Measurements from ENCODE around the gene NR4A3. TPM values are rescaled to one million over a fixed set of nuclear protein-coding genes. Genes with fewer than 3 reads are reported as not detected.

NR4A3 gene
- polyA plus RNA-seq, 4 donors: 0.35 to 1.3 (median 0.45) TPM

DNA sequence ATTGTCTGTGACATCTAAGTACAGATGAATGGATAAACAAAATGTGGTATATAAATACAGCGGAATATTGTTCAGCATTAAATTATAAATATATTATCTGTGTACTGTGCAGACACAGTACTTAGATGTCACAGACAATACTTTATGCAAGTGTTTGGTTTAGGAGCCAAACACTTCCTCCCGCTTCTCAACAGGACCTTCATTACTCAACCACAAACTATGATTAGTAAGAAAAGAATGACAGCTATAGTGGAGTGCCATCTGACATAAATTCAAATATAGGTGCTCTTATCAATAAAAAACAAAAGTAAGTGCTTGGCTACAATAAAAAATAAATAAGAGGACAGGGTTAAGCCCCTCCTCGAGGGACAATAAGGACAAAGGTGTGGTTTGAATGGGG, 45.9 kb downstream of the NR4A3 start:
- no peak for DNase-seq (ENCODE audit: low read depth in 4 of 4, low spot score in 3 of 4)

DNA sequence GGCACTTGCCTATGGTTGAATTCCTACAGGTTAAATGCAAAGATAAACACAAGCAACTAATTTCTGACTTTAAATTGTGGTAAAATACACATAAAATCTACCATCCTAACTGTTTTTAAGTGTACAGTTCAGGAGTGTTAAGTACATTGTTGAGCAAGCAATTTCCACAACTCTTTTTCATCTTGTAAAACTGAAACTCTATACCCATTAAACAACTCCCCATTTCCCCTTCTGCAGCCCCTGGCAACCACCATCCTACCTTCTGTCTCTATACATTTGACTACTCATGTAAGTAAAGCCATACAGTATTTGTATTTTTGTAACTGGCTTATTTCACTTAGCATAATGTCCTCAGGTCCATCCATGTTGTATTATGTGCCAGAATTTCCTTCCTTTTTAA, 46.3 kb downstream of the NR4A3 start:
- DNase-seq (ENCODE audit: low read depth in 4 of 4, low spot score in 3 of 4): no peak

DNA sequence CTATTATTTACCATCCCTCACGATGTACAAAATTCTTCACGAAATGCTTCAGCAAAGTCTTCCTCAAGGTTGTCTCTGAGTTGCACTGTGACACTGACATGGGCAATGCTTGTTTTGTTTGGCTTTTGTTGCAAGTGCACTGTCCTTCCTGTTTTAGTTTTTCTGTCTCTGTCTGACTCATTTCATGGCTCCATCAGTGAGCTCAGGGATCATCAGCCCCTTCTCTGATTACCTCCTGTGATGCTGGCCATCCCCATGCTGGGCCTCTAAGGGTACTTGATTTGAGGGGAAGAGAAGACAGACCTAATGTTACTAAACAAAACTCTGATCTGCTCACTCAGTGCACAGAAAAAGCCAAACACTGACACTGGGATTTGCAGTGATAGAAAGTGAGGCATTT, 47.2 kb downstream of the NR4A3 start:
- DNase-seq (ENCODE audit: low read depth in 4 of 4, low spot score in 3 of 4): no peak

DNA sequence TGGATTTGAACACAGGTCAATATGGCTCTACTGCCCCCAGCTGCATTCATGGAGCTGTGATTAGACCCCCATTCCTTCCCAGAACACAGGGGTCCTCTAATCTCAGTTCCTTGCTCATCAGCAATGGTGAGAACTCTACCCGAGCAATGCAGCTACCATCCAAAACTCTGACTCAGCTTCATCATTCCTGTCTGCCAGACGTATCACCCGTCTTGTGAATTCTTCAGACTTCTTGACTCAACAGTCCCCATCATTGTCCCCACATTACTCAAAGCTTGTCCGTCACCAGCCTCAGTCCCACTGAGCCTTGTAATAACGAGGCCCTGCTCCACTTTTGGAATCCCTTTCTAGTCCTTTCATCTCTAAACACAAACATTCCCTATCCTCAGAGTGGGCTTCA, 48.4 kb downstream of the NR4A3 start:
- DNase-seq (ENCODE audit: low read depth in 4 of 4, low spot score in 3 of 4): no peak

DNA sequence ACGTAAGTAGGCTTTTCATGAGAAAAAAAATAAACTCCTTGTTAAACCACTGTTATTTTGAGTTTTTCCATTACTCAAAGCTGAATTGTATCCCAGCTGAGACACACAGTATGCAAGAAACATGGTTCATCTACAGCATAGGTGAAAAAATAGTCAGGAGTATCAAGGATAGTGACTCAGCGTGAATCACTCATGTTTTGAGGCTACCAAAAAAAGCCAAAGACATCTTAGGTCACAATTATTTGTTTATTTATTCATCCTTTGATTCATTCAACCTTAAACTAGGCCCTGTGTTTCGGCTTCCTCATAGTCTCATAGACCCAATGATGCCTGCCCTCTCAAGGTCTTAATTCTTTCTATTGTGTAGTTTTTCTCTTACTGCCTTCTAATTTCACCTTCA, 51.8 kb downstream of the NR4A3 start:
- no peak for DNase-seq (ENCODE audit: low read depth in 4 of 4, low spot score in 3 of 4)

DNA sequence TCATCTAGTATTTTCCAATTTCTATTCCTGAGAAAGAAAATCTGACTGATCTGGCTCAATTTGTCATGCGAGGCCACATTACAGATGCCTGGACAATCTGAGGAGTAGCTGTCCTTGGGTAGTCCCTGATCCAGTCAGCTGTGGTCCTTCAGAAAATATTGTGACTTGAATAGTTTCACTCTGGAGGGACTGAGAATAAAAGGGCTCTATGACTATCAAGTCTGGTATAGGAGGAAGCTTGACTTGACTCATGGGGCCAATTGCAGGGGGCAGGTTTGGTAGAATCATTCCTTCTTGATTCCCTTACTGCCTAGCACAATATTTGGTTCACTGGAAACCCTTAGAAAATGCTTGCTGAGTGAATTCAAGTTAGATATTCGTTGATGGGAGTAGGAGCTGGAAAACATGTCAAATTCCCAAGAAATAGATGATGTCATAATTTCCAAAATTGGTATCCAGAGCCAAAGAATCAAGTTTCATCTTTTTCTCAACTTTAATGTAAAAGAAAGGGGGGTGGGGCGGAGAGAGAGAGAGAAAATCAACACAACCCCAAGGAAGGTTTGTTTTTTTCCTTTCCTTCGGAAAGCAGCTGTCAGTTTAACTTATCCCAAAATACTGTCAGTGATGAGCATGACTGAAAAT, 52.4 kb downstream of the NR4A3 start:
- DNase-seq (ENCODE audit: low read depth in 4 of 4, low spot score in 3 of 4): no peak

DNA sequence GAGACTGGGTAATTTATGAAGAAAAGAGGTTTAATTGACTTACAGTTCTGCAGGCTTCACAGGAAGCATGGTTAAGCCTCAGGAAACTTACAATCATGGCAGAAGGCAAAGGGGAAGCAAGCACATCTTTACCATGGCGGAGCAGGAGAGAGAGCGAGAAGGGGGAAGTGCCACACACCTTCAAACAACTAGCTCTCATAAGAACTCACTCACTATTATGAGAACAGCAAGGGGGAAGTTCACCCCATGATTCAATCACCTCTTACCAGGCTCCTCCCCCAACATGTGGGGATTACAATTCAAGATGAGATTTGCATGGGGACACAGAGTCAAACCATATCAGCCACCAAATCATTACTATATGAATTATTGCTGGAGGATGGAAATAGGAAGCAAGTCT, 54.5 kb downstream of the NR4A3 start:
- DNase-seq (ENCODE audit: low read depth in 4 of 4, low spot score in 3 of 4): no peak

DNA sequence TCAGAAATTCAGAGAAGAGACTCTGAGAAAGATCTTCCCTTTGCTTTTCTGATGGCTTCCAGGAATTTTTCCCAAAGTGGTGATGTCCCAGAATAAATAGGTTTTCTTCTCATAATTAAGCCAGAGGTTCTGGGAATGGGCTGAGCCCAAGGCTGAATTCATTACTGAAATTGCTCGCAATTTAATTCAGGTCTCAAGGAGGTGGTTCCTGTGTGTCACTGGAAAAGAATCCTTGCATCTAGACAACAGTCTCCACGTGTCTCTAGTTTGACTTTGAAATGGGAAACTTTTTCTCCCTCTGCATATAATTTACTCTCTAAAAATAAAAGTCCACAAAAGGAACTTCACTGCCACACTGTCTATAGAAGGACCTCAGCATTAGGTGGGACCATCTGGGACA, 57.0 kb downstream of the NR4A3 start:
- no peak for DNase-seq (ENCODE audit: low read depth in 4 of 4, low spot score in 3 of 4)

DNA sequence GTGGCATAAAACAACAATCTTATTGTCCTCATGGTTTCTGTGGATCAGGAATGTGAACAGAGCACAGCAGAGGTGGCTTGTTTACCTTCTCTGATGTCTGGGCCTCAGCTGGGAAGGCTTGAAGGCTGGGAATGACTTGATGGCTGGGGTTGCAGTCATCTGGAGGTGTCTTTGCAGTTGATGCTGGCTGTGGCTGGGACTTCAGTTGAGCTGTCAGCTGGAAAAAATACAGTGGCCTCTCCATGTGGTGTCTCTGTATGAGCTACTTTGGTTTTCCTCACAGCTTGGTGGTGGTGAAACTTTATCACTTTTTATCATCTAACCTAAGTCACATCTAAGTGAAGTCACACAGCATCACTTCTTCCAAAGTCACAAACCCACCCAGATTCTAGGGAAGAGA, 60.1 kb downstream of the NR4A3 start:
- DNase-seq (ENCODE audit: low read depth in 4 of 4, low spot score in 3 of 4): no peak

DNA sequence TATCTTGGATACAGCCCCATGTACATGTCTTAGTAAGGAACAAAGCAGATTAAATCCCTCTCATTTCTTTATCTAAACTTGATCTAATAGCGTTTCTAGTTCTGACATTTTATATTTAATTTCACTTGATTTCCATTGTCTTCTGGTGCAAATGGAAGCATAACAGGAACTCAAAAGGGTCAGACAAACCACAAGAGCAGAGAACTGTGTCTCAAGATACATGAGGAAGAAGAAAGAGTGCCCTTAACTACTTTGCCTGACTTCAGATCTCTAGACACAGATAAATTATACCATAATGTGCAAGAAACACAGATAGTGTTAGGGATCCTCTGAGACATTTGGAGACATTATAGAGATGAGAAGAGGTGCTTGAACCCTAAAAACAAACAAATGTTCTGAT, 64.1 kb downstream of the NR4A3 start:
- DNase-seq (ENCODE audit: low read depth in 4 of 4, low spot score in 3 of 4): no peak

DNA sequence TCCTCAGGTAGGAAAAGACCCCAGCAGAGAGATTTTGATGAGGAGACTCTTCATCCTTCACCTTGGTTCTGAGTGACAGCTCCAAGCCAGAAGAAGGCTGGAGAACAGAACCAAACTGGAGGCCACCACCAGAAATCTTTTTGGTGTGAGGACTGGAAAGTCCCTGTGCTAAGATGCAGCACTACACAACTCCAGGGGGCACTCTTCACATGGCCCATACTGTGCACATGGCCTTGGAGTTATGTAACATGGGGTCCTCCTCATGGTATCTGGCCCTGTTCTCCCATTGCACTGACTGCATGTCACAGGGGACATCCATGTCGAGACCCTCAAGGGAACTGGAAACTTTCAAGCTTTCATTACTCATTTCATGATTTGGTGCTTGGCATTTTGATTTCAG, 67.4 kb downstream of the NR4A3 start:
- no peak for DNase-seq (ENCODE audit: low read depth in 4 of 4, low spot score in 3 of 4)

DNA sequence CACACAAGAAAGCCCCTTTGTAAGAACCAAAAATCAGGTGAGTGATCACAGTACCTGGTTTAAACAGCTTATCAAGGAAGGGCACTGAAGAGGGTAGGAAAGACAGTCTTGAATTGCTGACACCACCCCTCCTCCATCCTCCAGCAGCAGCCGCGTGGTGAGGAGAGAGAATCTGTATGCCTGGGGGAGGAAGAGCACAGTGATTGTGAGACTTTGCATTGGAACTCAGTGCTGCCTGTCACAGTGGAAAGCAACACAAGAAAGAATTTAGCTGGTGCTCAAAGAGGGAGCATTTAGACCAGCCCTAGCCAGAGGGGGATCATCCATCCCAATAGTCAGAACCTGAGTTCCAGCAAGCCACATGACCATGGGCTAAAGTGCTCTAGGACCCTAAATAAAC, 73.1 kb downstream of the NR4A3 start:
- no peak for DNase-seq (ENCODE audit: low read depth in 4 of 4, low spot score in 3 of 4)

DNA sequence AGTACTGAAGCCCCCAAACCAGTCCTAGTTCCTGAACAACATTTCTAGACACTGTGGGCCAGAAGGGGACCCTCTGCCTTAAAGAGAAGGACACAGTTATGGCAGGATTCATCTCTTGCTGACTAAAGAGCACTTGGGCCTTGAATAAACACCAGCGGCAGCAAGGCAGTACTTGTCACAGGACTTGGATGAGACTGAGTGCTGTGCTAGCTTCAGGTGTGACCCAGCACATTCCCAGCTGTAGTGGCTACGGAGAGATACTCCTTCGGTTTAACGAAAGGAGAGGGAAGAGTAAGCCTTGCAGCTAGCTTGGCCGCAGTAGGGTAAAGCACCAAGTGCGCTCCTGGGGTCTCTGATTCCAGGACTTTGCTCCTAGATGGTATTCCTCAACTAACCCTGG, 73.8 kb downstream of the NR4A3 start:
- DNase-seq (ENCODE audit: low read depth in 4 of 4, low spot score in 3 of 4): no peak

DNA sequence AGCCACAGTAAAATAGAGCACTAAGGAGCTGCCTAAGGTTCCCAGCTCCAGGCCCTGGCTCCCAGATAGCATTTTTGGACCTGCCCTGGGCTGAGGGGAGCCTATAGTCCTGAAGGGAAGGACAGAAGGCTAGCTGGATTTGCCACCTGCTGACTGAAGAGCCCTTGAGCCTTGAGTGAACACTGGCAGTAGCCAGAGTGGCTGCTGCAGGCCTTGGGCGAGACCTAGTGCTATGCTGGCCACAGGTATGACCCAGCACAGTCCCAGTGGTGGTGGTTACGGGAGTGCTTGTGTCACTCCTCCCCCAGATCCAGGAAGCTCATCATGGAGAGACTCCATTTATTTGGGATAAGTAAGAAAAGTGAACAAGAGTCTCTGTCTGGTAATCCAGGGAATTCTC, 74.4 kb downstream of the NR4A3 start:
- no peak for DNase-seq (ENCODE audit: low read depth in 4 of 4, low spot score in 3 of 4)

DNA sequence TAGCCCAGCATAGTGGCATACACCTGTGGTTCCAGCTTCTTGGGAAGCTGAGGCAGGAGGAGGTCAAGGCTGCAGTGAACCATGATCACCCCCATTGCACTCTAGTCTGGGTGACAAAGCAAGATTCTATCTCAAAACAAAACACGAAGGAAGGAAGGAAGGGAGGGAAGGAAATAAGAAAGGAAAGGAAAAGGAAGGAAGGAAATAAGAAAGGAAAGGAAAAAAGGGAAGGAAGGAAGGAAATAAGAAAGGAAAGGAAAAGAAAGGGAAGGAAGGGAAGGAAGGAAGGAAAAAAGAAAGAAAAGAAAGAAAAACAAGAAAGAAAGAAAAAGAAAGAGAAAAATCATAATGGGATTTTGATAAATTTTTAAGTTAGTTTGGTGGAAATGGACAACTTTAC, 81.7 kb downstream of the NR4A3 start:
- DNase-seq (ENCODE audit: low read depth in 4 of 4, low spot score in 3 of 4): no peak

DNA sequence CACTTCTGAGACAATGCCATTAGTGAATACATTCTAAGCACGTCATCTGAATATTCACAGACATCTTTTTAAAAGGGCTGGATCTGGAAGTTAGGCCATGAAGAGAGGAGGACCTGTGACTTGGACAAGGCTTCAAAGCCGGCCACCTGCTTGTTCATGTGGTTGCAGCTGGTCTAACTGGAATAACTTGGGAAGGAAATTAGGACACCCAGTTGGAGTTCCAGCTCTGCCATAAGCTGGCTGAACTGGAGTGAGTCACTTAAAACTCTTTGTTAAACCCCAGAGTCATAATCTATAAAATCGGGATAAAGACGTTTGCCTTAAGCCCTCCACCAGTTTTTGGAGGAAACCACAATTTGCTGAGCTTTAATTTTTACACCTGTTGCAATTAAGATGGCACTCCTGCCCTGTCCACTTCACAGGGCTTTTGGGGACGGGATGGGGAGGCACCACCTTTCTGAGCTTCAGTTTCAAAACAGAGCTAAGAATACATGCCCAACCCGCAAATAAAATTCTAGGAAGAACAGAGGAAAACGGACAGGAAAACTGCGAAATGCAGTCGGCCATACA, 84.2 kb downstream of the NR4A3 start:
- DNase-seq (ENCODE audit: low read depth in 4 of 4, low spot score in 3 of 4): peak in 1 of 4 donors; percentile 1

DNA sequence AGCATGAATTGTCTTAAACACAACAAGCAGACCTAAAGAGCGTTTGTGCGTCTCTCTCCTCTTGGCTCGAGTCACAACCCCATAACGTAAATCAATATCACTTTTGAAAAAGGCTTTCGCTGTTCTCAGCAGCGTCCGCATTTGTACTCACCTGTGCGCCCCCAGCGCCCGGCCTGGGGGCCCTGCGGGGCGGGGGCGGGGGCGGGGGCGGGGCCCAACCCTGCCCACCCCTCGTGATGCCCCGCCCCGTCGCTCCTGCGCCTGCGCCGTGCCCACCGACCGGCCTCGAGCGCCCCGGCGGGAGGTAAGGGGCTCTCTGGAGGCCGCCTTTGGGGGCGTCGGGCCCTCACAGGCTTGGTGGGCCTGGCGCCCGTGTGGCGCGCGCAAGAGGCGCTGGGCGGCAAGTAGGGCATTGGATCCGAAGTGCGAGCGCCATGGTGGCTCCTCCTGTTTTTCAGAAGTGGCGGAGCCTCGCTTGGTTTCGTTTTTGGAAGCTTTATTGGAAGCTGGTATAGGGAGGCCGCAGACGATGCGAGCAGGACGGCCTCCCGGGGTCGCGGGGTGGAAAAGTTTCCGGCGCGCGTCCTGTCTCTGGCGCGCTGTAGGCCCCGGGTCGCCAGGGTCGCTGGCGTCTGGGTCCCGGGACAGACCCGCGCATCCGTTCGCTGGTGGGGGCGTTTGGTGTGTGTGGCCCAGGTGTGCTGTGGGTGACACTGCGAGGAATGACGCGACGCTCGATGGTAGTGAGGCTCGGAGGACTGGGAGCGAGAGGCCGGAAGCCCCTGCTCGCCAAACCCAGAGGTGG, 84.9 kb downstream of the NR4A3 start, which contains the start of gene STX17:
TSS of gene STX17 (plus strand) at position 252 of the 805 bp plus-strand sequence. CDS start 8,586 bp downstream, outside the sequence.
- DNase-seq (ENCODE audit: low read depth in 4 of 4, low spot score in 3 of 4): peak; percentile 49 to 77 (median 70)

DNA sequence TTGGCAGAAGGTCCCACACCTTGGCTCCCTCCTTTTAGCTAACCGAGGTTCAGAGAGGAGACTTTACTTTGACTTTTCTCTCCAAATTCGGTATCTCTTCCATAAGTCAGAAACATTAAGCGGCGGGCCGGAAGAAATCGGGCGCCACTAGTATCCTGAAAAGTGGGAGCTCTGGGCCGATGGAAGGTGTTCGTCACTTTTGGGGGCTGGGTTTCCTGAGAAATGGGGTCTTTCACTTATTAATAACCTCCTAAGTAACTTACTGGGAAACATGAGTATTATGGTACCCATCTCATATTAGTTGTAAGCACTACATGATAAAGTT, 85.5 kb downstream of the NR4A3 start:
- no peak for DNase-seq (ENCODE audit: low read depth in 4 of 4, low spot score in 3 of 4)

DNA sequence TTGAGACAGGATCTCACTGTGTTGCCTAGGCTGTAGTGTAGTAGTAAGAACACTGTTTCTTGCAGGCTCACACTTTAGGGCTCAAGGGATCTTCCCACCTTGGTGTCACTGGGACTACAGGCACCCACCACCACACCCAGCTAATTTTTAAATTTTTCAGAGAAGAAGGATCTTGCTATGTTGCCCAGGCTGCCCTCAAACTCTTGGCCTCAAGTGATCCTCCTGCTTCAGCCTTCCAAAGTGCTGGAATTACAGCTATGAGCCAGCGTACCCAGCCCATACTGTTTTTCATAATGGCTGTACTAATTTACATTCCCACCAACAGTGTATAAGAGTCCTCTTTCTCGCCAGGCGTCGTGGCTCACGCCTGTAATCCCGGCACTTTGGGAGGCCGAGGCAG, 89.9 kb downstream of the NR4A3 start:
- DNase-seq (ENCODE audit: low read depth in 4 of 4, low spot score in 3 of 4): no peak
